Gastroesophageal sphincter (tissue), 3 donors: ENCODE data around the gene MED9.

Experiments used
- EP300 ChIP-seq: sonication (generic); formaldehyde crosslinking; IDR thresholded peaks from one replicate; pipeline ENCODE4 v1.6.1; 2017; ENCODE audit warnings: antibody characterized with exemption, mild to moderate bottlenecking
- POLR2A ChIP-seq, 2 donors: fragments of 450-650 bp; IDR thresholded peaks; one replicate each; pipeline ENCODE4 v1.6.1; 2017; ENCODE audit warnings: antibody characterized with exemption in 2 of 2, mild to moderate bottlenecking in 2 of 2, moderate library complexity in 1 of 2
- TF ChIP-seq, protein P1 (sequence below), 4 experiments: fragments of 200-600 bp in 2 of 4; fragments of 450-650 bp in 2 of 4; sonication (generic) in 1 of 4; IDR thresholded peaks; one replicate each; pipeline ENCODE4 v1.5.1; 2017 to 2019; ENCODE audit warnings: antibody characterized with exemption in 4 of 4, mild to moderate bottlenecking in 2 of 4, moderate library complexity in 2 of 4

- no peak for TF ChIP-seq EP300
- TF ChIP-seq, protein P1, sequence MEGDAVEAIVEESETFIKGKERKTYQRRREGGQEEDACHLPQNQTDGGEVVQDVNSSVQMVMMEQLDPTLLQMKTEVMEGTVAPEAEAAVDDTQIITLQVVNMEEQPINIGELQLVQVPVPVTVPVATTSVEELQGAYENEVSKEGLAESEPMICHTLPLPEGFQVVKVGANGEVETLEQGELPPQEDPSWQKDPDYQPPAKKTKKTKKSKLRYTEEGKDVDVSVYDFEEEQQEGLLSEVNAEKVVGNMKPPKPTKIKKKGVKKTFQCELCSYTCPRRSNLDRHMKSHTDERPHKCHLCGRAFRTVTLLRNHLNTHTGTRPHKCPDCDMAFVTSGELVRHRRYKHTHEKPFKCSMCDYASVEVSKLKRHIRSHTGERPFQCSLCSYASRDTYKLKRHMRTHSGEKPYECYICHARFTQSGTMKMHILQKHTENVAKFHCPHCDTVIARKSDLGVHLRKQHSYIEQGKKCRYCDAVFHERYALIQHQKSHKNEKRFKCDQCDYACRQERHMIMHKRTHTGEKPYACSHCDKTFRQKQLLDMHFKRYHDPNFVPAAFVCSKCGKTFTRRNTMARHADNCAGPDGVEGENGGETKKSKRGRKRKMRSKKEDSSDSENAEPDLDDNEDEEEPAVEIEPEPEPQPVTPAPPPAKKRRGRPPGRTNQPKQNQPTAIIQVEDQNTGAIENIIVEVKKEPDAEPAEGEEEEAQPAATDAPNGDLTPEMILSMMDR (IDR thresholded peaks at IDR 0.05) = no peak
- TF ChIP-seq POLR2A (IDR thresholded peaks at IDR 0.05) = no peak
These were observed 11.2 kb downstream of the MED9 start for GRCh38 chr17:17487998-17488397.
